ENCODE measurements around the gene GLYAT.
A peak's percentile ranks its signal among the peaks of the same experiment; 100 is the strongest.

Gene GLYAT

DNA sequence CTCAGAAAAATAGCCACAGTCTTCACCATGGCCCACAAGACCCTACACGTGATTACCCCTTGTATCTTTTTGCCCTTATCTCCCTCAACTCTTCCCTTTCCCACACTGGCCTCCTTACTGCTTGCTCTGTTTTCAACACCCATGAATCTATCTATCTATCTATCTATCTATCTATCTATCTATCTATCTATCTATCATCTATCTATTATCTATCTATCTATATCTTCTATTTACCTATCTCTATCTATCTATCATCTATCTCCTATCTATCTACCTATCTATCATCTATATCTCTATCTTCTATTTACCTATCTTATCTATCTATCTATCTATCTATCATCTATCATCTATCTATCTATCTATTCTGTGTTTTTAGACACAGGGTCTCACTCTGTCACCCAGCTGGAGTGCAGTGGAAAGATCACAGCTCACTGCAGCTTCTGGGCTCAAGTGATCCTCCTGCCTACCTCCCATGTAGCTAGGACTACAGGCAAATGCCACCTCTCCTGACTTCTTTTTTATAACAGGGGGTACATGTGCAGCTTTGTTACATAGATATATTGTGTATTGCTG is 55.1 kb downstream of the GLYAT start:
- no peak for DNase-seq
- no peak for ATAC-seq

- ATAC-seq (peak; percentile 83), DNase-seq (peak; percentile 85)
Observed at GRCh38 chr11:58675334-58676155, 56.2 kb downstream of the GLYAT start.

DNA sequence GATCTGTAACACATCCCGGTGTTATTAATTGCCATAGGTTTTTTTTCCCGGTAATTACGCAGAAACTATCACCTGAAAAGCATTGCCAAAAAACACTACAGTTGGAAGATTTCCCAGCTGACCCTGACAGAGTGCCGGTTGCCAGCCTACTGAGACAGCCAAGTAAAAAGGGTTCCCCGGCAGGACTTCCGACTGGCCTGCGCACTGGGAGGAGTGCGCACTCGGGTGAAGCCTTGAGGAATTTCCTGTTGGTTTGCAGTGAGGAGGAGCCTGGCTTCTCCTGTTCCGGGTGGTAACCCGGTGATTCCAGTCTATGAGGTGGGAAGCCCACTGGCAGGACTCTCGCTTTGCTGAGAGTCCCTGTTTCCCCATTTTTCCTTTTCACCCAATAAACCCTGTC is 57.1 kb downstream of the GLYAT start:
- no peak for ATAC-seq
- DNase-seq, result no peak

DNA sequence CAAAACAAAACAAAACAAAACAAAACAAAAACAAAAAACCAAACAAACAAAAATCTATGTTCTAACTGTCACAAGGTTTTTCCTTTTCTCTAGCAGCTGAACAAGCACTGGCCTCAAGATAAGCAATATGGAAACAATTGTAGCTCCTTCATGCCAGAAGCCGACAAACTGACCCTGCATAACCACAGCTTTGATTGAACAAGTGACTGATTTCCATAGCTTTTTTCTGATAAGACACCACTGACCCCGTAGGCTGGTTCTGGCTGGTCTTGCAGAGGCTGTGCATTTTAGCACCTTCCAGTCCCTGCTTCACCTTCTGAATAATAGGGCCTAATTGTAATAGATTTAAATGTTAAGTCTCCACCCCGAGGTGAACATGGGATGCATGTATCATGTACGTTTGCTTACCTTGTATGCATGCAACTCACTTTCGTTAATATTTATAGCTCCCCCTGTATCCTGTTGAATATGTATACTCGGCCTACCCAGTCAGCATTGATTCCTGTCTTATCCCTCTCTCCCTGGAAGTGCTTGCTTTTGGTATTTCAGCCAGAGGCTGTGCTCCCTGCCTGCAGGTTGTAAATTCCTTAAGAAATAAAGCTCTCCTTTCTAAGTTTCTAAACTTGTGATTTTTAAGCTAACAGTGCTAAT is 59.6 kb downstream of the GLYAT start:
- DNase-seq (no peak), ATAC-seq (no peak)

DNA sequence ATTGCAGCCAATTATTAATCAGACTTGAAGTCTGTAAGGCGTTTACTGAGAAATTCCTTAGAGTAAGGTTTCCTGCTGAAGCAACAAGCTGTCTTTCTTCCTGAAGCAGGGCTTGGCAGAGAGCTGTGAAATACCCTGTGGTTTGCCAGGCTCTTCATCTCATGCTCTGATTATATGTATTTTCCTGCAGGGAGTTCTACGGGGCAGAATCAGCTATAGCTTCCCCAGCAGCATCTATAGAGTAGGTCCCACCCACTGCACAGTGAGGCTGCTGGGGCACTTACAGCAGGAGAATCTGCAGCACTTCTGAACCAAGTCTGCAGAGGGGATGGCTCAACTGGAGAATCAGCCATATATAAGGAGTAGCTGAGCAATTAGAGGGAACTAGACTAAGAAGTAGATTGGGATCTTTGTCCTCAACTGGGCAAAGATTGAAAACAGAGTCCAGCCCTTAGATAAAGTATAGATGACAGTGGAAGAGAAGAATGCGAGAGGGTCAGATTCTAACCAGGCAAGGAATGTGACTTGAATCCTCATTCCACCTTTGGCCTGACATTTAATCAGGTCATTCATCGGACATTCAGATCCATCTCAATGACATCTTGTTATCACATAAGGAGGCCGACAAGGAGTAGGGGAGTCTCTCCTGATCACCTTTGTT is 71.7 kb downstream of the GLYAT start:
- DNase-seq (no peak), ATAC-seq (no peak)

DNA sequence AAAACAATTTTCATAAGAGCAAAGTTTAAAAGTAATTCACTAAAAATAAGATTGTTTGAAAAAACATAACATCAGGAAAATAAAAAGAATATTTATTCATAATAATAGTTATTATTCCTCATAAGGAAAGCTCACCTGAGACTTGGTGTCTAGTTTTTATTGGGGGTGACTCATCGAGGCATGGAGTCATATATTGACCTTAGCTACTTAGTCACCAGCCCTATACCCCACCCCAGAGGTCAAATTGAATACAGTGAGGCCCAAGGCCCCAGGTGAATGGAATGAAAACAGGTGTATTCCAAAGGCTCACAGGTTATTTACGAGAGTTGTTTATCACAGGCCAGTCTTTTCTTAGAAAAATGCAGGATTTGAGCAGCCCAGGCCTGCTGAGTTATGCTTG is 72.3 kb downstream of the GLYAT start:
- DNase-seq (no peak), ATAC-seq (no peak)
